SU-DHL-6 (cell line): ENCODE measurements around the gene SLC35A2.
"Not testable (repeated sequence)": the region's sequence is repeated elsewhere in the genome, so short reads cannot be mapped to it uniquely, and the experiment has no call there.

Source experiments
- H2AFZ ChIP-seq: fragments of 200-600 bp; sonication (generic); 2 replicates; pipeline ENCODE4 v1.6.1; 2014; ENCODE audit warnings: low read depth, mild to moderate bottlenecking, moderate library complexity, mixed read lengths, antibody characterized with exemption, low read length; ENCODE audit not compliant: severe bottlenecking
- H3F3A ChIP-seq: fragments of 200-600 bp; shearing (Covaris generic); 2 replicates; pipeline ENCODE4 v1.6.0; 2016; ENCODE audit warnings: antibody characterized with exemption, mild to moderate bottlenecking; ENCODE audit not compliant: insufficient read depth
- H3K27ac ChIP-seq: fragments of 200-600 bp; sonication (generic); 2 replicates; pipeline ENCODE4 v1.5.1; 2016; ENCODE audit warnings: low read depth, mild to moderate bottlenecking, low read length, moderate library complexity, mixed read lengths
- H3K27me3 ChIP-seq: fragments of 200-600 bp; sonication (generic), shearing (Covaris generic); 2 replicates; pipeline ENCODE4 v1.6.0; 2014; ENCODE audit warnings: mild to moderate bottlenecking, low read length
- H3K36me3 ChIP-seq: fragments of 200-600 bp; sonication (generic); 2 replicates; pipeline ENCODE4 v1.6.1; 2014; ENCODE audit warnings: mild to moderate bottlenecking, low read length, mixed read lengths
- H3K4me2 ChIP-seq: fragments of 300-600, 200-600 bp; shearing (Covaris generic), sonication (generic); 2 replicates; pipeline ENCODE4 v1.6.0; 2014; ENCODE audit warnings: low read length, low read depth, mild to moderate bottlenecking; ENCODE audit not compliant: poor library complexity, severe bottlenecking
- H3K4me3 ChIP-seq: fragments of 200-600 bp; sonication (generic); 2 replicates; pipeline ENCODE4 v1.5.1; 2014; ENCODE audit warnings: antibody characterized with exemption, low read length, mild to moderate bottlenecking, mixed read lengths; ENCODE audit not compliant: insufficient read depth, poor library complexity, severe bottlenecking
- H3K79me2 ChIP-seq: fragments of 200-600 bp; sonication (generic); 2 replicates; pipeline ENCODE4 v1.6.1; 2014; ENCODE audit warnings: mild to moderate bottlenecking, low read length, moderate library complexity; ENCODE audit not compliant: insufficient read depth
- H3K9ac ChIP-seq: fragments of 200-600 bp; sonication (generic); 2 replicates; pipeline ENCODE4 v1.7.0; 2014; ENCODE audit warnings: mild to moderate bottlenecking, low read length
- H3K9me2 ChIP-seq: fragments of 200-600 bp; sonication (generic); replicated peaks from 2 replicates; pipeline ENCODE4 v1.6.1; 2014; ENCODE audit warnings: low read length; ENCODE audit not compliant: insufficient read depth
- H3K9me3 ChIP-seq: fragments of 200-600 bp; sonication (generic); 2 replicates; pipeline ENCODE4 v1.6.1; 2014; ENCODE audit warnings: low read length, mixed read lengths; ENCODE audit not compliant: insufficient read depth
- H4K20me1 ChIP-seq: fragments of 200-600 bp; sonication (generic); 2 replicates; pipeline ENCODE4 v1.6.1; 2014; ENCODE audit warnings: low read depth, mild to moderate bottlenecking, antibody characterized with exemption, low read length, moderate library complexity, mixed read lengths
- CTCF ChIP-seq: fragments of 200-600 bp; sonication (generic); IDR thresholded peaks from one replicate; pipeline ENCODE4 v1.5.1; 2017; ENCODE audit warnings: antibody characterized with exemption, mild to moderate bottlenecking, low read length, moderate library complexity; ENCODE audit not compliant: insufficient read depth, poor library complexity, severe bottlenecking
- EZH2phosphoT487 ChIP-seq: fragments of 200-600 bp; sonication (generic), shearing (Covaris generic); conservative IDR thresholded peaks from 2 replicates; pipeline ENCODE4 v1.6.1; 2018; ENCODE audit warnings: mild to moderate bottlenecking, antibody characterized with exemption, low read length, moderate library complexity, mixed read lengths

The SLC35A2 gene

GRCh38 chrX:48854898-48855297 is 56.5 kb downstream of the SLC35A2 start:
- Histone ChIP-seq H3K9me2 (no peaks in the 10 kb centered on the region), H3K79me2 (no peaks in the 10 kb centered on the region), H3K4me2 (no peak overlapping the region), H3K9ac (no peak overlapping the region), H2AFZ (no peak overlapping the region), H3K9me3 (no peaks in the 10 kb centered on the region), H4K20me1 (no peaks in the 10 kb centered on the region), H3K36me3 (no peaks in the 10 kb centered on the region), H3F3A (no peaks in the 10 kb centered on the region), H3K4me3 (no peak overlapping the region), H3K27me3 (no peaks in the 10 kb centered on the region), H3K27ac (no peak overlapping the region)
- TF ChIP-seq EZH2phosphoT487 (no peak), CTCF (no peak)

- not testable (repeated sequence) for H3K27me3 ChIP-seq, H4K20me1 ChIP-seq
Measured at GRCh38 chrX:48854121-48854804, 57.2 kb downstream of the SLC35A2 start.

DNA sequence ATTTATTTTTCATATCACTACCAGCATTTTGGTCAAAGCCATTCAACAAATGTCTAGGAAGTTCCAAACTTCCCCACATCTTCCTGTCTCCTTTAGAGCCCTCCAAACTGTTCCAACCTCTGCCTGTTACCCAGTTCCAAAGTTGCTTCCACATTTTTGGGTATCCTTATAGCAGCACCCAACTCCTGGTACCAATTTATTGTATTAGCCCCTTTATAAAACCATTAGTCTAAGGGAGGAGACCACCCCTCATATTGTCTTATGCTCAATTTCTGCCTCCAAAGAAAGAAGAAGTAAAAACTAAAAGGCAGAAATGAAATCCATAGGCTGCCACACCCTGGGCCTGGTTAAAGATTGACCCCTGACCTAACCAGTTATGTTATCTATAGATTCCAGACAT is 58.0 kb downstream of the SLC35A2 start:
- H3K27ac ChIP-seq = not testable (repeated sequence)

More at GRCh38 chrX:48854121-48854804, 57.2 kb downstream of the SLC35A2 start:
- not testable (repeated sequence) for H3K27ac ChIP-seq, H3K4me2 ChIP-seq, H3K36me3 ChIP-seq, H2AFZ ChIP-seq, H3K79me2 ChIP-seq, H3K9me3 ChIP-seq, H3K4me3 ChIP-seq, H3K9me2 ChIP-seq, H3K9ac ChIP-seq, H3F3A ChIP-seq

More for the DNA sequence above, 58.0 kb downstream of the SLC35A2 start:
- not testable (repeated sequence) for H3K79me2 ChIP-seq, H3K9me3 ChIP-seq, H3K9me2 ChIP-seq, H2AFZ ChIP-seq, H3F3A ChIP-seq, H3K36me3 ChIP-seq, H3K9ac ChIP-seq, H3K4me3 ChIP-seq, H4K20me1 ChIP-seq, H3K4me2 ChIP-seq, H3K27me3 ChIP-seq
